ENCODE data around the gene HS3ST1. TPM values are rescaled to one million over a fixed set of nuclear protein-coding genes. Genes with fewer than 3 reads are reported as not detected.
A peak's percentile ranks its signal among the peaks of the same experiment; 100 is the strongest.

HS3ST1 gene
- total RNA-seq, 1 donor from 2014 or later: 1.7 TPM

DNA sequence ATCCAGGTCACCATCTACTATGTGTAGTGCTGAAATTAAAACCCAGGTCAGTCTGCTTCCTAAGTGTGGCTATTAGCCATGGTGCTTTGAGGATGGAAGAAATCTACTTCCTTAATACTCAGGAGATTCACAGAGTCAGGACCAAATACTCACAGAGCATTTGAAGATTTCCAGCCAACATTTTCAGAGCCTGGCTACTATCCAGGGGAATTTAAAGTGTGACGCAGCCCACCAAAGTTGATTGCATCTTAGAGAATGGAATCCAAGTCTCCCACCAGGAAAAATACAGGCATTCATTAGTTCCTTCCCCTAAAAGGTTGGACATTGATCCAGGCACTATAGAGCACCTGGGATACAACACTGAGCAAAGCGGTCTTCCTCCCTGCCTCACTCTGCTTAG is 83.8 kb downstream of the HS3ST1 start:
- no peaks in the 10 kb centered on the region for H3K36me3 Mint-ChIP-seq (ENCODE audit: unreplicated experiment)
- peaks cover 1% of the 10 kb centered on the region for H3K9me3 Mint-ChIP-seq (ENCODE audit: unreplicated experiment)
- no peaks in the 10 kb centered on the region for H3K27me3 Mint-ChIP-seq (ENCODE audit: unreplicated experiment)
- no peak overlapping the region for H3K27ac Mint-ChIP-seq (ENCODE audit: unreplicated experiment)
- TF ChIP-seq CTCF (IDR thresholded peaks at IDR 0.05; ENCODE audit: partially characterized antibody, unreplicated experiment): no peak
- H3K4me3 Mint-ChIP-seq (ENCODE audit: unreplicated experiment): no peak overlapping the region
- peaks cover 13% of the 10 kb centered on the region for H3K4me1 Mint-ChIP-seq (ENCODE audit: low read depth, unreplicated experiment)
- no peak for DNase-seq

DNA sequence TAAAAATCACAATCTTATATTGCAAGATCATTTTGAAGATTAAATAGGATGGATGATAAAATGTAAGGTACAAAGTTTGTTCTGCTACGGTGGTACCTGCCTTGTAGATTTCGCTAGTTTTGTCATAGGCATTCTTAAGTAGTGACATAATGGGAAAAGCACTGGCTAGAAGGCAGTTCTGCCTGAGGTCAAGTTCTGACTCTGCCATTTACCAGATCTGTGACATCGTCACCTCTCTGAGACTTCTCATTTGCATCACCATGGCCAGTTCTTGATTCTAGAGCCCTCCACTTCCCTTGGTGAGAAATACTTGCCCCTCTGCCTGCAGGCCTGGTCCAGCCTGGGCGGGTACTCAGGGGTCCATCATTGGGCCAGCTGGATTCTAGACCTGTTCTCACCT is 85.2 kb downstream of the HS3ST1 start:
- no peak for DNase-seq
- no peaks in the 10 kb centered on the region for H3K27me3 Mint-ChIP-seq (ENCODE audit: unreplicated experiment)
- H3K9me3 Mint-ChIP-seq (ENCODE audit: unreplicated experiment): peaks cover 1% of the 10 kb centered on the region
- no peak for TF ChIP-seq CTCF (IDR thresholded peaks at IDR 0.05; ENCODE audit: partially characterized antibody, unreplicated experiment)
- H3K4me3 Mint-ChIP-seq (ENCODE audit: unreplicated experiment): no peak overlapping the region
- H3K4me1 Mint-ChIP-seq (ENCODE audit: low read depth, unreplicated experiment): peaks cover 13% of the 10 kb centered on the region
- peak overlapping the region; percentile 9 for H3K27ac Mint-ChIP-seq (ENCODE audit: unreplicated experiment)
- H3K36me3 Mint-ChIP-seq (ENCODE audit: unreplicated experiment): no peaks in the 10 kb centered on the region

Small RNAs within 50 kb of the gene (microRNA-seq; reads per million reads assigned to microRNA genes)
- gene MIR572 (ENCODE audit: unreplicated experiment): 0.41 reads per million

Data from glutamatergic neuron (in vitro differentiated cells).